Upper lobe of left lung (tissue), 4 donors: ENCODE results near the gene KRTAP9-8.

ENCODE experiments used
- POLR2A ChIP-seq, 4 donors: fragments of 450-650 bp; IDR thresholded peaks; one replicate each; pipeline ENCODE4 v1.5.1; 2016 to 2017; ENCODE audit warnings: antibody characterized with exemption in 4 of 4, mild to moderate bottlenecking in 2 of 4
- TF ChIP-seq, protein P1 (sequence below), 6 experiments: fragments of 450-650 bp in 4 of 6; fragments of 200-600 bp in 2 of 6; sonication (generic) in 2 of 6; IDR thresholded peaks; one replicate each; pipeline ENCODE4 v1.5.1; 2016 to 2019; ENCODE audit warnings: antibody characterized with exemption in 6 of 6

DNA sequence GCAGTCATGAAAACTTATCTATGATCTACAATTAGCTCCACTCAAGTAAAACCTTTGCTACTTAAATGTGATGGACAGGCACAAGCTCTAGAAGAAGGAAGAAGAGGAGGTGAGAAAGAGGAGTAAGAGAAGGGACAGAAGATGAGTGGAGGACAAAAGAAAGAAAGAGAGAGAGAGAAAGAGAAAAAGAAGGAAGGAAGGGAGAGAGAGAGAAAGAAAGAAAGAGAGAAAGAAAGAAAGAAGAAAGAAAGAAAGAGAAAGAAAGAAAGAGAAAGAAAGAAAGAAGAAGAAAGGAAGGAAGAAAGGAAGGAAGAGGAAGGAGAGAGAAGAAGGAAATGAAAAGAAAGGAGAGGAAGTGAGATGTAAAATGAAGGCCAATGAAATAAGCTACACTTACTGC lies 7.7 kb upstream of the KRTAP9-8 start:
- no peak for TF ChIP-seq POLR2A (IDR thresholded peaks at IDR 0.05)
- TF ChIP-seq, protein P1, sequence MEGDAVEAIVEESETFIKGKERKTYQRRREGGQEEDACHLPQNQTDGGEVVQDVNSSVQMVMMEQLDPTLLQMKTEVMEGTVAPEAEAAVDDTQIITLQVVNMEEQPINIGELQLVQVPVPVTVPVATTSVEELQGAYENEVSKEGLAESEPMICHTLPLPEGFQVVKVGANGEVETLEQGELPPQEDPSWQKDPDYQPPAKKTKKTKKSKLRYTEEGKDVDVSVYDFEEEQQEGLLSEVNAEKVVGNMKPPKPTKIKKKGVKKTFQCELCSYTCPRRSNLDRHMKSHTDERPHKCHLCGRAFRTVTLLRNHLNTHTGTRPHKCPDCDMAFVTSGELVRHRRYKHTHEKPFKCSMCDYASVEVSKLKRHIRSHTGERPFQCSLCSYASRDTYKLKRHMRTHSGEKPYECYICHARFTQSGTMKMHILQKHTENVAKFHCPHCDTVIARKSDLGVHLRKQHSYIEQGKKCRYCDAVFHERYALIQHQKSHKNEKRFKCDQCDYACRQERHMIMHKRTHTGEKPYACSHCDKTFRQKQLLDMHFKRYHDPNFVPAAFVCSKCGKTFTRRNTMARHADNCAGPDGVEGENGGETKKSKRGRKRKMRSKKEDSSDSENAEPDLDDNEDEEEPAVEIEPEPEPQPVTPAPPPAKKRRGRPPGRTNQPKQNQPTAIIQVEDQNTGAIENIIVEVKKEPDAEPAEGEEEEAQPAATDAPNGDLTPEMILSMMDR (IDR thresholded peaks at IDR 0.05), result no peak
